Keratinocyte (primary cell): ENCODE measurements around the gene MTERF4. TPM values are rescaled to one million over a fixed set of nuclear protein-coding genes. Genes with fewer than 3 reads are reported as not detected.

Source experiments
- DNase-seq: peaks from one replicate; pipeline ENCODE4 v3.0.0-alpha.2; 2011; ENCODE audit warnings: low read depth, missing footprints, low spot score
- FAIRE-seq: peaks from 2 replicates; lab custom pipeline; 2011; peaks lifted over from hg19 to GRCh38; lab: Jason Lieb, UNC
- H2AFZ ChIP-seq: 2 replicates; pipeline ENCODE4 v1.6.0; 2012; ENCODE audit warnings: low read length, control low read depth, inconsistent platforms; ENCODE audit not compliant: control insufficient read depth
- H3K27ac ChIP-seq: 2 replicates; pipeline ENCODE4 v1.5.1; 2011; ENCODE audit warnings: low read length; ENCODE audit not compliant: control insufficient read depth, insufficient read depth
- H3K27me3 ChIP-seq: 3 replicates; pipeline ENCODE4 v1.6.0; 2011; ENCODE audit warnings: low read length; ENCODE audit not compliant: control insufficient read depth, insufficient read depth; ENCODE audit errors: extremely low read depth
- H3K36me3 ChIP-seq, 2 experiments: 2 replicates in 1 of 2; 3 replicates in 1 of 2; pipeline ENCODE4 v1.5.1; 2011; ENCODE audit warnings: low read length in 2 of 2, mild to moderate bottlenecking in 1 of 2; ENCODE audit not compliant: control insufficient read depth in 2 of 2, insufficient read depth in 2 of 2; ENCODE audit errors: extremely low read depth in 1 of 2
- H3K4me1 ChIP-seq: 3 replicates; pipeline ENCODE4 v1.5.1; 2011; ENCODE audit warnings: low read length; ENCODE audit not compliant: control insufficient read depth, insufficient read depth; ENCODE audit errors: extremely low read depth
- H3K4me2 ChIP-seq: 3 replicates; pipeline ENCODE4 v1.6.0; 2011; ENCODE audit warnings: low read depth, low read length; ENCODE audit not compliant: control insufficient read depth, insufficient read depth; ENCODE audit errors: extremely low read depth
- H3K4me3 ChIP-seq, 3 experiments: fragments of 200-600 bp in 1 of 3; sonication (generic) in 1 of 3; 2 replicates in 2 of 3; 3 replicates in 1 of 3; pipeline ENCODE4 v1.5.1; 2011 to 2016; ENCODE audit warnings: low read length in 3 of 3, mild to moderate bottlenecking in 3 of 3, control low read depth in 2 of 3, inconsistent platforms in 1 of 3, low read depth in 1 of 3, mixed read lengths in 1 of 3, mixed run types in 1 of 3, moderate library complexity in 1 of 3; ENCODE audit not compliant: control insufficient read depth in 2 of 3, insufficient read depth in 2 of 3; ENCODE audit errors: extremely low read depth in 1 of 3
- H3K79me2 ChIP-seq: 2 replicates; pipeline ENCODE4 v1.6.0; 2012; ENCODE audit warnings: low read length; ENCODE audit not compliant: control insufficient read depth, insufficient read depth
- H3K9ac ChIP-seq: 3 replicates; pipeline ENCODE4 v1.6.0; 2011; ENCODE audit warnings: low read length; ENCODE audit not compliant: control insufficient read depth, insufficient read depth; ENCODE audit errors: extremely low read depth
- H3K9me1 ChIP-seq: 3 replicates; pipeline ENCODE4 v1.6.0; 2011; ENCODE audit warnings: low read length; ENCODE audit not compliant: control insufficient read depth, insufficient read depth; ENCODE audit errors: extremely low read depth
- H3K9me3 ChIP-seq: 2 replicates; pipeline ENCODE4 v1.5.1; 2012; ENCODE audit warnings: low read depth, low read length; ENCODE audit not compliant: control insufficient read depth
- H4K20me1 ChIP-seq: 3 replicates; pipeline ENCODE4 v1.6.0; 2011; ENCODE audit warnings: low read length; ENCODE audit not compliant: control insufficient read depth, insufficient read depth; ENCODE audit errors: extremely low read depth
- EZH2 ChIP-seq: IDR thresholded peaks from one replicate; pipeline ENCODE4 v1.6.1; 2012; ENCODE audit warnings: inconsistent platforms, mild to moderate bottlenecking, low read length, moderate library complexity
- dilution Hi-C: fragments of 300-500 bp; cut with MboI; formaldehyde crosslinking; loops from one replicate; pipeline ENCODE4 v1.7.0; 2020; ENCODE audit warnings: low sequenced_read_pairs; ENCODE audit not compliant: extremely low pct_ligation_motif_present
- polyA plus RNA-seq, 5 experiments: library from polyadenylated mRNA; depleted of rRNA in 3 of 5; stranded (reverse) in 3 of 5; stranded (forward) in 1 of 5; unstranded in 1 of 5; fragments of >200 nt; gene quantifications; 1 replicate in 1 of 5; 2 replicates in 3 of 5; 3 replicates in 1 of 5; pipeline versions ENCODE4 v1.2.1 to v1.2.3, GENCODE V29; 2011 to 2012; ENCODE audit warnings: missing spikeins in 2 of 5, low read depth in 1 of 5, low replicate concordance in 1 of 5
- TF ChIP-seq, protein P1 (sequence below), 3 experiments: IDR thresholded peaks in 1 of 3; conservative IDR thresholded peaks in 1 of 3; optimal IDR thresholded peaks in 1 of 3; 2 replicates in 2 of 3; 3 replicates in 1 of 3; pipeline versions ENCODE3 to v1.5.1; 2011; ENCODE audit warnings: low read length in 3 of 3, mild to moderate bottlenecking in 3 of 3, moderate library complexity in 2 of 3, control low read depth in 1 of 3, inconsistent platforms in 1 of 3; ENCODE audit not compliant: insufficient read depth in 2 of 3; ENCODE audit errors: extremely low read depth in 1 of 3

Gene MTERF4
- polyA plus RNA-seq, 1 donor (not counting 4 experiments of a cell fraction or from before 2014, with no cell fraction given): 28.5 TPM

DNA sequence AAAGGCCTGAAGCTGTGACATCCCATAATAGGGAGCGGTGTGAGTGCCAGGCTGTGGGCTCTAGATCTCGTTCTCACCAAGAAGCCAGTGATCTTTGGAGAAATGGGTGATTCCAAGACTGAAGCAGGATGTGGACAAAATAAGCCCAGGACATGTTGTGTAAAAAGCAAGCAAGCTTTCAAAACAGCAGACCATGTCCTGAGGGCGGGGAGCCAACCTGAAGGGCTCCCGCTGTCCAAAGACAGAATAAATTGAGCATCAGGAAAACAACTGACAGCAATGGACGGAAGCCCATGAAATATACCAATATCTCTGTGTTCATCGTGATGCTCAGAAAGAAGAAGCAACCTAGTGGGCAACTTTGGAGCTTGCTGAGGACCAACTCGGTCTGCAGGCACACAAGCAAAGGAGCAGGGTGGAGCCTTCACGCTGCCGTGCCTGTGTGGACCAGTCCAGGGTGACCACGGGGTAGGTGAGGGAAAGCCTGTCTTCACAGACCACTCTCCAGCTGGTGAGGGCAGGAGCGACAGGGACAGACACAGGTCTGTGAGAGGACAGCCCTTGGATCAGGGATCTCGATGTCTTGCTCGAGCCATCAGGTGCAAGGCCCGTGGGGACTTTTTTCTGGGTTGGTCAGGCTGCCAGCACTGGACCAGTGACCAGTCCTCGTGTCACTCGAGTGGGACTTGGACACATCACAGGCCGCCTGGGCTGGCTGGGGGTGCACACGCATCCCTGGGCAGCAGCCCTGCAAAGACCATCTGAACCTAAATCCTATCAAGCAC lies 21.5 kb downstream of the MTERF4 start:
- Histone ChIP-seq H3K27ac (no peak overlapping the region), H3K9me1 (no peaks in the 10 kb centered on the region), H3K36me3 (no peaks in the 10 kb centered on the region), H3K79me2 (no peaks in the 10 kb centered on the region), H3K9me3 (no peaks in the 10 kb centered on the region), H3K4me1 (no peaks in the 10 kb centered on the region), H3K9ac (no peak overlapping the region), H3K27me3 (no peaks in the 10 kb centered on the region), H2AFZ (no peak overlapping the region), H3K4me3 (no peak overlapping the region), H4K20me1 (no peaks in the 10 kb centered on the region), H3K4me2 (no peak overlapping the region)
- FAIRE-seq (no peak), DNase-seq (no peak)
- TF ChIP-seq, protein P1, sequence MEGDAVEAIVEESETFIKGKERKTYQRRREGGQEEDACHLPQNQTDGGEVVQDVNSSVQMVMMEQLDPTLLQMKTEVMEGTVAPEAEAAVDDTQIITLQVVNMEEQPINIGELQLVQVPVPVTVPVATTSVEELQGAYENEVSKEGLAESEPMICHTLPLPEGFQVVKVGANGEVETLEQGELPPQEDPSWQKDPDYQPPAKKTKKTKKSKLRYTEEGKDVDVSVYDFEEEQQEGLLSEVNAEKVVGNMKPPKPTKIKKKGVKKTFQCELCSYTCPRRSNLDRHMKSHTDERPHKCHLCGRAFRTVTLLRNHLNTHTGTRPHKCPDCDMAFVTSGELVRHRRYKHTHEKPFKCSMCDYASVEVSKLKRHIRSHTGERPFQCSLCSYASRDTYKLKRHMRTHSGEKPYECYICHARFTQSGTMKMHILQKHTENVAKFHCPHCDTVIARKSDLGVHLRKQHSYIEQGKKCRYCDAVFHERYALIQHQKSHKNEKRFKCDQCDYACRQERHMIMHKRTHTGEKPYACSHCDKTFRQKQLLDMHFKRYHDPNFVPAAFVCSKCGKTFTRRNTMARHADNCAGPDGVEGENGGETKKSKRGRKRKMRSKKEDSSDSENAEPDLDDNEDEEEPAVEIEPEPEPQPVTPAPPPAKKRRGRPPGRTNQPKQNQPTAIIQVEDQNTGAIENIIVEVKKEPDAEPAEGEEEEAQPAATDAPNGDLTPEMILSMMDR (optimal IDR thresholded peaks at IDR 0.05 in 1 of 3, IDR thresholded peaks at IDR 0.05 in 1 of 3, conservative IDR thresholded peaks at IDR 0.05 in 1 of 3; ENCODE audit: extremely low read depth in 1 of 3, insufficient read depth in 2 of 3, low read length in 3 of 3): no peak
- no peak for TF ChIP-seq EZH2
- dilution Hi-C loops: no loop called here

- peaks cover 0 to 2% of the 10 kb centered on the region in 2 experiments for H3K36me3 ChIP-seq
- no peak for TF ChIP-seq EZH2
- TF ChIP-seq, protein P1 (optimal IDR thresholded peaks at IDR 0.05 in 1 of 3, IDR thresholded peaks at IDR 0.05 in 1 of 3, conservative IDR thresholded peaks at IDR 0.05 in 1 of 3; ENCODE audit: extremely low read depth in 1 of 3, insufficient read depth in 2 of 3, low read length in 3 of 3): no peak
- dilution Hi-C loops: no loop called here
These were observed 27.1 kb downstream of the MTERF4 start for GRCh38 chr2:241074901-241075540.

More at GRCh38 chr2:241074901-241075540, 27.1 kb downstream of the MTERF4 start:
- Histone ChIP-seq H3K27ac (no peak overlapping the region), H4K20me1 (no peaks in the 10 kb centered on the region), H3K4me3 (no peak overlapping the region), H3K9ac (no peak overlapping the region), H2AFZ (no peak overlapping the region), H3K79me2 (no peaks in the 10 kb centered on the region), H3K27me3 (peaks cover 7% of the 10 kb centered on the region), H3K9me1 (no peaks in the 10 kb centered on the region), H3K4me1 (no peaks in the 10 kb centered on the region), H3K9me3 (no peaks in the 10 kb centered on the region), H3K4me2 (no peak overlapping the region)
- FAIRE-seq (no peak), DNase-seq (no peak)
